Midbrain (tissue), 1 donor: Measurements from ENCODE around the gene LMTK2.
A peak's percentile ranks its signal among the peaks of the same experiment; 100 is the strongest.

Experiments
- DNase-seq: peaks from one replicate; lab custom pipeline; 2025; lab: John Stamatoyannopoulos, UW

Gene LMTK2

DNA sequence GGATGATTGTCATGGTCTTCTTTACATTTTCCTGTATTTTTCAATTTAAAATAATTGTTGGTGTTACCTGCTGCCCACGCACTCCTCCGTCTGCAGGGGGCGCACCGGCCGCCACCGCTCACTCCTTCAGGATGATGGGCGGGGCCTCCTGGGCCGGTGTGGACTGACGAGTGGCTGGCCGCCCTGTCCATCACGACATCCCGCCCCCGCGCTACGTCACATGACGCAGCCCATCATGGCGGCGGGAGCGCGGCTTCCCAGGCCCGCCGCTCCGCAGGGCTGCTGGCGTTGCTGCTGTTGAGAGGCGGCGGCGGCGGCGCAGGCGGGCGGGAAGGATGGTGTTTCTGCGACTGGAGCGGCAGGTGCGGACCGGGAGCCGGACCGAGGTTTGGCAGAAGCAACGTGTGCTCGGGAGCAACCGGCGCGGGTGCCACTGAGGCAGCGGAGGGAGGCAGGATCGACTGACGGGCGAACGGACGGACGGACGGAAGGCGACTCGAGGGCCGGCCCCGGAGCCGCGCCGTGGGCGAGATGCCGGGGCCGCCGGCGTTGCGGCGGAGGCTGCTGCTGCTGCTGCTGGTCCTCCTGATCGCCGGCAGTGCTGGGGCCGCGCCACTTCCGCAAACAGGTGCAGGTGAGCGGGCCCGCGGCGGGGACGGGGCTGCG is at the start of gene LMTK2:
LMTK2 (plus strand) TSS at position 216 of the 666 bp plus-strand sequence; CDS start at position 532, 316 bp downstream.
- peak; percentile 95 for DNase-seq

DNA sequence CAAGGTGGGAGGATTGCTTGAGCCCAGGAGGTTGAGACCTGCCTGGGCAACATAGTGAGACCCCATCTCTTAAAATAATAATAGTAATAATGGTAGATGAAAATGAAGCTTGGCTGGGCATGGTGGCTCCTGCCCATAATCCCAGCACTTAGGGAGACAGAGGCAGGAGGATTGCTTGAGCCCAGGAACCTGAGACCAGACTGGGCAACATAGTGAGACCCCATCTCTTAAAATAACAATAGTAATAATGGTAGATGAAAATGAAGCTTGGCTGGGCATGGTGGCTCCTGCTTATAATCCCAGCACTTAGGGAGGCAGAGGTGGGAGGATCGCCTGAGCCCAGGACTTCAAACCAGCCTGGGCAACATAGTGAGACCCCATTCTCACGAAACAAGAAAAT is 49.5 kb upstream of the LMTK2 start:
- DNase-seq: no peak

DNA sequence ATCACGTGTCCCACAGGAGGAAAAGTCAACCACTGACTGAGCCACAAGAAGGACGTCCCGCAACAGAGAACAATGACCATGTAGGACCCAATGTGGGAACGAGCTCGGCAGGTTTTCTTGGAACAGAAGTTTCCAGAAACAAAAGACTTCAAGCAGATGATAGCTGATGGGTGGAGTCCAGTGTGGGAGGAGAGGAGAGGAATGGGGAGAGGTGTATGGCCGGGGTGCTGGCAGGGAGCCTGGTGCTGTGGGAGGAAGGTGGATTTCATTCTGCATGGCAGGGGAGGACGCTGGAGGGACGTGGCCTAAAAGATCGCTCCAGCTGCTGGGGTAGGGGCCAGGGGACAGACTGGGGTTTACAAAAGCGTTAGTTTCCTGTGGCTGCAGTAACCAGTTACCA is 48.5 kb upstream of the LMTK2 start:
- no peak for DNase-seq

DNA sequence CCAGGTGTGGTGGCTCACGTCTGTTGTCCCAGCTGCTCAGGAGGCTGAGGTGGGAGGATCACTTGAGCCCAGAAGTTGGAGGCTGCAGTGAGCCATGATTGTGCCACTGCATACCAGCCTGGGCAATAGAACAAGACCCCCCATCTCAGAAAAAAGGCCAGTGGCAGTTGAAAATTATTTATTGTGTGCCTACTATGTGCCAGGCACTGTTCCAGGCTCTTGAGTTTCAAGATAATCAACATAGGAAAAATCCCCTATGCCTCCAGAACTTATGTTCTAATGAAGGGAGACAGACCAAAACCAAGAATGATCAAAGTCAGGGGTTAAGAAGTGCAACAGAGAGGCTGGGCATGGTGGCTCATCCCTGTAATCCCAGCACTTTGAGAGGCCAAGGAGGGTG is 42.4 kb upstream of the LMTK2 start:
- DNase-seq: no peak

DNA sequence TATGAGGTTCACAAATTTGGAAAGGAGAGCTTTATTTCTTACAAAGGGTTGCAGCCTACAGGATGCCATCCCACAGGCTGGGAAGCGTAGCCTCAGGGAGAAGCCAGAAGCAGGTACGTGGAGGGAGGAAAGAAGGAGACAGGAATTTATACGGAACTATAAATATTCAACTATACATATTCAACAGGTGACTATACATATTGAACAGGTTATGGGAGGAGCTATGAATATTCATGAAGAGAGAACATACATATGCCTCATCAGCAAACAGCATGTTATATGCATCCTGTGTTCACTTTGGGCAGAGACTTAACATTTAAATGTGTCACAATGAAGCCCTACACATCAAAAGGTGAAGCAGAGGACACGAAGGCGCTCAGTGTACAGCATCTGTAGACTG is 40.5 kb upstream of the LMTK2 start:
- DNase-seq: no peak

DNA sequence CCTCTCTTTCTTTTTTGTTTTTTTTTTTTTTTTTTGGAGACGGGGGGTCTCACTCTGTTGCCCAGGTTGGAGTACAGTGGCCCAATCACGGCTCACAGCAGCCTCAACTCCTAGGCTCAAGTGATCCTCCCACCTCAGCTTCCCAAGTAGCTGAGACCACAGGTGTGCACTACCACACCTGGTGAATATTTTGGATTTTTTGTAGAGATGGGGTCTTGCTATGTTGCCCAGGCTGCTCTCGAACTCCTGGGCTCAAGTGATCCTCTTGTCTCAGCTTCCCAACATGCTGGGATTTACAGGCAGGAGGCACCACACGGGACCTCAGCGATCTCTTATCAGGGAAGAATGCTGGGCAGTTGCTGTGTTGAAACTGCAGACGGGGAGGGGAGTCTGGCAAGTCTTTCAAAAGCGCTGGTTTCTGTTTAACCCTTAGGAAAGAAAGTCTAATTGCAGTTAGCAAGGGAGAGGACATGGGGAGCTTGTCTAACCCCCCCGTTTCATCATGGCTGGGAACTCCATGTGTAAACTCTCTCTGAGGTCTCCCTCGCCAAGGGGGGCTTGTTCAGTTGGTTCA is 39.6 kb upstream of the LMTK2 start:
- no peak for DNase-seq

DNA sequence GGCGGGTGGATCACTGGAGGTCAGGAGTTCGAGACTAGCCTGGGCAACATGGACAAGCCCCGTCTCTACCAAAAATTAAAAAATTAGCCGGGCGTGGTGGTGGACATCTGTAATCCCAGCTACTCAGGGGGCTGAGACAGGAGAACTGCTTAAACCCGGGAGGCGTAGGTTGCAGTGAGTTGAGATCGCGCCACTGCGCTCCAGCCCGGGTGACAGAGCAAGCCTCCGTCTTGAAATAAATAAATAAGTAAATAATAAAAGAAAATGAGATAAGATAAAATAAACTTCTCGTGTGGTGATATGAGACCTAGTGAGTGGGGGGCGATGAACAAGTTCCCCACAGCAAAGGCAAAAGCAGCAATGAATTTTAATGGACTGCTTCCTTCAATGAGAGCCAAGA is 33.6 kb upstream of the LMTK2 start:
- DNase-seq: no peak

DNA sequence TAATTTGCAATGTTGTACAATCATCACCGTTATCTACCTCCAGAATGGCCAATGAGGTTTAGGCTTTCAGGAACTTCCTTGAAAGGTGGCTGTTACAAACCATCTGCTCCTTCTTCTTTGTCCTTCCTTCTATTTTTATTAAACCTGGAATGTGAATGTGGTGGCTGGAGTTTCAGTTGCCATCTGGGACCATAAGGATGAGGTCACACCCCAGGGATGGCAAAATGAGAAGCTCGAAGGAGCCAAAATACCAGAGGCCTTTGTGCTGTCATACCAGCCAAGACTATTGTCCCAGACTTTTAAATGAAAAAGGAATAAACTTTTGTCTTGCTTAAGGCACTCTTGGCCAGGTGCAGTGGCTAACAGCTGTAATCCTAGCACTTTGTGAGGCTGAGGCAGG is 30.9 kb upstream of the LMTK2 start:
- no peak for DNase-seq

DNA sequence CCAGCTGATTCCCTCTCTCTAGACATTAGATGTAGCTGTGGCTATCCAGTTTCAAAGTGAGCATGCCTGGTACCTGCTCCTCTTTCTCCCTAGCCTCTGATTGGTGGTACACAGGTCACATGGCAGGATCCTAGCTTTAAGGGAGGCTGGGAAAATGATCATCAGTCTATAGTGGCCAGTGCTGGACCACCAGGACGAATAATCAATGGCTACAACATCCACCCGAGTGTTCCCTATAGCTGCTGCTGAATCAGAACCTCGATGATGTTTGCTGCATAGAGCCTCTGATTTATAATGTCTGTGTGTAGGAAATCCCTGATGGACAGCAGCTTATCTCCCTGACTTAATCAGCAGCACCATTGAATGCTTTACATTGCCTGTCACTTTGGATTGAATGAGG is 28.9 kb upstream of the LMTK2 start:
- no peak for DNase-seq

DNA sequence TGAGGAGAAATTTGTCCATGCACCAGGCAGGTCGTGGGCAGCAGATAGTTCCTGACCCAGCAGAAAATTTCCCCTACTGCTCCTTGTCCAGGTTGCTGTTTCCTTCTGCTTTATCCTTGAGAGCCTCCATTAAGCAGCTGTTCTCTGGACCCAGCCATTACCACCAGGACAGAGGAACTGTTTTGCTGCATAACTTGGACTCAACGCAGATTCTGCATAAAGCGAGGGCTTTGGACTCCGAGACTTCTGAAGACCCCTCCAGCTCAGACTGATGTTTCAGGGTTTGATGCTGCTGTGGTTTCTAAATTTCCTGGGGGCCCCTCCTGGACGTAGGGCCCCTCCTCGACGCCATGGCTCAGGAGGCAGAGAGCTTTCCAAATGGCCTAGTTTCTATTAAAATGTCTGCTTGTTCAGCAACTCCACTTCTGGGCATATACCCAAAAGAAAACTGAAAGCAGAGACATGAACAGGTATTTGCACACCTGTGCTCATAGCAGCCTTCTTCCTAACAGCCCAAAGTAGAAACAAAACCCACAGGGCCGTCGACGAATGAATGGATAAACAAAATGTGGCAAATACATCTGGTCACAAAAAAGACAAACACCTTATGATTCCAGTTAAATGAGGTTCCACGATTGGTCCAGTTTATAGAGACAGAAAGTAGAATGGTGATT is 28.3 kb upstream of the LMTK2 start:
- DNase-seq: no peak

DNA sequence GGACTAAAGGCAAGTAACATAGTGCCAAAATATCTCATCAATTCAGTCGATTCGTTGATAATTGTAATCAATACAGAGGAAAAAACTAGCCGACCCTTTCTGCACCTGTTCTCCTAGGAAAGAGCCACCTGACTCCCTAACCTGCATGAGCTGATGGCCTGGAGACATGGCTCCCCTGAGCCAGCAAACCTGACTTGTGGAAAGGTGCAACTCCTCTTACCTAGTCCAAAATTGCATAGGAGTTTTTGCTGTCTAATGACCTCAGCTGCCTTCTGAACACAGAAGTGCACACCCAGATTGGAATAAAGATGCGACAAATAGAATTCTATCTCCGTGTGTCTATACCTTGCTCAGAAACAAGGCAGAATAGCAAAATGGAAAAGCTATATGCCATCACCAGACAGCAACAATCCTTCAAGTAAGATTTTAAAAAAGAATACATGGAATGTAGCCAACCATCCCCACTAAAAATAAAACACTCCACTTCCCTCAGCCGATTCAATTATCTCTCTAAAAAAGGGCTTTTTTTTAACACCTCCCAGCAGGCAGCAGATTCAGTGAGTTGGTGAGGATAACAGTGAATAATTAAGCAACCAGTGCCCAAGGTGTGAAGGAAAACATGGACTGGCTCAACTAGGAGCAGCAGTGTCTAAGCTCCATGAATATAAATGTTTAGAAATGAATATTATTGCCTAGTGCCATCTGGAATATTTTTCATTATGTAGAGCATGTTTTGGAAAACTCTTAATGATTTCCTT is 26.6 kb upstream of the LMTK2 start:
- DNase-seq: no peak

DNA sequence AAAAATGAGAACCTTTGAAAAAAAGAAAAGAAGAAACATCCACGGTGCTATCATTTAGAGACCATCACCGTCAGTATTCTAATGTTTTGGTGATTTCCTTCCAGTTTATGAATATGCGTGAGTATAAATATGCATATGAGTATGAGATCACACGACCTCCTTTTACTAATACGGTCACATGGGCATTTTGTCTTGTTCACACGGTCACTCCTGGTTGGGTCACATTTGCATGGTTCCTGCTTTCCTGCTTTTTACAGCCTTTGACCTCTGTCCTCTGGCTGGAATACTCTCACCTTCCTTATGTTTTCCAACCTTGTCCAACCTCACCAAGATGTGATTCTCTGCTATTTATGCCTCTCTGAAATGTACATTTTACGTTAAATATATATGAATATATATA is 25.3 kb upstream of the LMTK2 start:
- no peak for DNase-seq

DNA sequence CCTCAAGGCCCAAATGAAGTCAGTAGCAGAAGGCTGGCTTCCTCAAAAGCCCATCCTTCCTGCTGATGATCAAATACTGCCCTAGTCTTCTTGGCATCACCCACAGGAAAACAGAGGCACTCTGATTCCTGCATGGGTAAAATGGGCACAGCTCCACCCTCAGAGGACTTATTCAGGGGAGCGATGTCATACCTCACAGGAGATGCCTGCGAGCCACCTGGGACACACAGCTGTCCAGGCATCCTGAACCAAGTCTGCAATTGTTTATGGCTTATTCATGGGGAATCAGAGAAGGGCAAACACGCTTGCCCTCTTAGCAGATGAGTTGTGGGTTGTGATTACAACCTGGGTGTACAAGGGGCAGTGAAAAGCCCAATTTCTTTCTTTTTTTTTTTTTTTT is 22.0 kb upstream of the LMTK2 start:
- DNase-seq: no peak

DNA sequence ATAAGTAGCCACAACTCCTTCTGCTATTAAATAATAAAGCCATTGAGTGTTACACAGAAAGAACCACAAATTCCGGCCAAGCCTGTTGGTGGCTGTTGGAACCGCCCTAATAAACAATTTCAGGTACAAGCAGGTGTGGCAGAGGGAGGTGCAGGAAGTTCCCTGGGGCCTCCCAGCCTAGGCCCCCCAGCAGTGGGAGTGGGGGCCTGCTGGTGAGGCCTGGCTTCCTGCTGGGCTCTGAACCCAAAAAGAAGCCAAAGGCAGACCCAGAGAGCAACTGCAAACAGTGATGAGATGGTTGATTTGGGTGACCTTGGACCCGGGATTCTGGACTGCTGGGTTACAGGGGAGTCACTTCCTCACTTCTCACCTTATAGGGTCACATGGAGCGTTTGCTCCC is 21.0 kb upstream of the LMTK2 start:
- no peak for DNase-seq

DNA sequence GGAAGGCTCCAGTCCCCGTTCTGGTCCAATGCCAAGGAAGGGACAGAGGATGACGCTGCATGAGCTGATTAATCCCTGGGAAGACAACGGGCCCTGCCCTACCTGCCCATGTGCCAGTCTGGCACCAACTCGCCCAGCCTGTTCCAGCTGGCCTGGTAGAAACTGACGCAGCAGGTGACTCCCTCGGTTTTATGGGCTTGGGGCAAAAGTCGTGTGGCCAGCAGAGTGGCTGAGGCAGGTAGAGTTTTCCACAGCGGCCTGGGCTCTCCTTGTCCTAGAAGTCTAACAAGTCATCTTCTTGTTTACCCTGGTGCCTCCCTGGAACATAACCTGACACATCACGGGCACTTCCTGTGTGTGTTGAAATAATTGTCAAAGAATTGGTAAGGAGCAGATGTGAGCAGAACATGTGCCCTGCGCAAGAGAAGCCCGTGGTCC is 20.4 kb upstream of the LMTK2 start:
- no peak for DNase-seq

DNA sequence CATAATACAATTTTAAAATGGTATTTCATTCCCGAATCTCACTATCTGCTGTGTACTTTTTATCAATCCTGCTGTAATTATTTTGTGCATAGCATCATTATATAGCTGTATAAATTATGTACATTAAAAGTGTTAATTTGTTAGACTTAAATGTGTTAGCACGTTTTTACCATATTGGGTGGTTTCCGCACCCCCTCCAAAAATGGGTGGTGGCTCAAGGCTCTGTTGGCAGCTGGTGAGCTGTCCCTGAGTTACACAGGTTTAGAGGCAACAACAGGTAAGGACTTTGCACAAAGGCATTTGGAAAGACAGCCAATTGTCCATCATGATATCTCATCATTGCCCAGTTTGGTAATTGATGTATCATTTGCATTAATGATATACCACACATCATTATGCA is 18.6 kb upstream of the LMTK2 start:
- no peak for DNase-seq

DNA sequence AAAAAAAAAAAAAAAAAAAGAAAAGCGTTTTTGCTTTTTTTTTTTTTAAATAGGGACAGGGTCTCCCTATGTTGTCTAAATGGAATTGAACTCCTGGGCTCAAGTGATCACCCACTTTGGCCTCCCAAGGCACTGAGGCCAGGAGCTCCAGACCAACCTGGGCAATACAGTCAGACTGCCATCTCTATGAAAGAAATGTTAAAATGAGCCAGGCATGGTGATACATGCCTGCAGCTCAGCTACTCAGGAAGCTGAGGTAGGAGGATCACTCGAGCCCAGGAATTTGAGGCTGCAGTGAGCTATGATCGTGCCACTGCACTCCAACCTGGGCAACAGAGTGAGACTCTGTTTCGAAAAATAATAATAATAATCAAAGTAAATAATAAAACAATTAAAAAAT is 16.5 kb upstream of the LMTK2 start:
- DNase-seq: no peak

DNA sequence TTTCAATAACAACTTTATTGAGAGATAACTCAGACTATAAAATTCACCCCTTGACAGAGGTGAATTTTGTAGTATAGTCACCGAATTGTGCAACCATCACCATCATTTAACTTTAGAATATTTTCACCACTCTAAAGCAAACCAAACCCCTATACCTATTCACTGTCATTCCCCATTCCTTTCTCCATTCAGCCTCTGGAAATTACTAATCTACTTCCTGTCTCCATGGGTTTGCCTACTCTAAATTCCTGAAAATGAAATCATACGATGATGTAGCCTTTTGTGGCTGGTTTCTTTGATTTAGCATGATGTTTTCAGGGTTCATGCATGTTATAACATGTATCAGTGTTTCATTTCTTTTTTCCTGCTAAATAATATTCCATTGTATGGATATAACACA is 15.6 kb upstream of the LMTK2 start:
- DNase-seq: no peak

DNA sequence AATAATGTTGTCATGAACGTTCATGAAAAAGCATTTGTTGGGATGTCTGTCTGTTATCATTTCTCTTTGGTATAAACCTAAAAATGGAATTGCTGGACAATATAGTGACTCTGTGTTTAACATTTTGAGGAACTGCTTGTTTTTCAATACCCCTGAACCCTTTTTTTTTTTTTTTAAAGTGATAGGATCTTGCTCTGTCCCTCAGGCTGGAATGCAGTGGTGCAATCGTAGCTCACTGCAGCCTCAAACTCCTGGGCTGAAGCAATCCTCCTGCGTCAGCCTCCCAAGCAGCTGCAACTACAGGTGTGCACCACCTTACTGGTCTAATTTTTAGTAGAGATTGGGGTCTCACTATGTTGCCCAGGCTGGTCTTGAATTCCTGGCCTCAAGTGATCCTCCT is 15.1 kb upstream of the LMTK2 start:
- no peak for DNase-seq

DNA sequence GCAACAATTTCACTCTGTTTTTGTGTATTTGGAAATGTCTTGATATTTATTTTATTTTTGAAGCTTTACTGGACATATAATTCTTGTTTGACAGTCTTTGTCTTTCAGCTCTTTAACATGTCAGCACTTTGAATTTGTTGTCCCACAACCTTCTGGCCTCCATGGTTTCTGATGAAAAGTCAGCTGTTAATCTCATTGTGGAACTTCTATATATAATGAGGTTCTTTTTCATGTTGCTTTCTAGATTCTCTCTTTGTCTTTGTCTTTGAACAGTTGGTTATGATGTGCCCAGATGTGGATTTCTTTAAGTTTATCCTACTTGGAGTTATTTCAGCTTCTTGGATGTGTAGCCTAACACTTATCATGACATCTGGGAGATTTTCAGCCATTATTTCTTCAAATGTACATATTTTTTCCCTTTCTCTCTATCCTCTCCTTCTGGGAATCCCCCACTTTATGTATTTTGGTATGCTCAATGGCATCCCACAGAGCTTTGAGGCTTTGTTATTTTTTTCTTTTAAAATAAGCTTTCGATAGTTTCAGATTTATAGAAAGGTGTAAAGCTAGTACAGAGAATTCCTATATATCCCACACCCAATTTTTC is 9.5 kb upstream of the LMTK2 start:
- no peak for DNase-seq

DNA sequence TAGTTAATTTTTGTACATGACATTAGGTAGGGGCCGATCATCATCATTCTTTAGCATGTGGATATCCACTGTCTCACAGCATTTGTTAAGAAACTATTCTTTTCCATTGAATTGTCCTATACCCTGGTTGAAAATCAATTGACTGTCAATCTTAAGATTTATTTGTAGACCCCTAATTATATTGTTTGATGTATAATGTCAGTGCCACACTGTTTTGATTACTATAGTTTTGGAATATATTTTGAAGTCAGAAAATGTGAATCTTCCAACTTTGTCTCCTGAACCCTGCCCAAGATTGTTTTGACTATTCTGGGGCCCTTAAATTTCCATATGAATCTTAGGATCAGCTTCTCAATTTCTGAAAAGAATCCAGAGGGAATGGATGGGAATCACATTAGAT is 6.6 kb upstream of the LMTK2 start:
- no peak for DNase-seq

DNA sequence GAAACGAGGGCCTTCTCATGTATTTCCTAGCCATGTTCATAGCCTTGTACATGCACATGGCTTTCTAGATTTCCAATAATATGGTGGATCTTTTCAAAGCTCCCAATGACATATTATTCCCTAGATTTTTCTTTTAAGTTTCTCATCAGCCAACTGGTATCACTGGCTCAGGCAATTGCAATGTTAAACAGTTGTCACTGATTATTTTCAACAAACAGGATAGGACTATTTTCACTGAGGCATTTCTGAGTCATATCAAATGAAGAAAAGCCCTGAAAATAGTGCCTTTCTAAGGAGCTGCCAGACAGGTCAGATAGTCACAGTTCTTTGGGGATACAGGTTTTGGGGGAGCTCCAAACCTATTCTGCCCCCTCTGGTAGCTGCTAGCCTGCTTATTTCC is 4.5 kb upstream of the LMTK2 start:
- DNase-seq: no peak
